ENCODE measurements around the gene KYNU. TPM values are rescaled to one million over a fixed set of nuclear protein-coding genes. Genes with fewer than 3 reads are reported as not detected.

The KYNU gene
- total RNA-seq (ENCODE audit: unreplicated experiment): not detected
- long read RNA-seq: 0 reads

GRCh38 chr2:142877216-142877838, at the start of gene KYNU:
KYNU (plus strand) TSS chr2:142877664; CDS start chr2:142885368, 7,704 bp downstream.
- no peaks in the 10 kb centered on the region for H3K27me3 Mint-ChIP-seq (ENCODE audit: unreplicated experiment)
- no peaks in the 10 kb centered on the region for H3K36me3 Mint-ChIP-seq (ENCODE audit: unreplicated experiment)
- no peaks in the 10 kb centered on the region for H3K9me3 Mint-ChIP-seq (ENCODE audit: unreplicated experiment)
- H3K4me1 Mint-ChIP-seq (ENCODE audit: low read depth, unreplicated experiment): no peaks in the 10 kb centered on the region
- H3K27ac Mint-ChIP-seq (ENCODE audit: unreplicated experiment): no peak within 1 kb of the TSS
- TF ChIP-seq, protein P1, sequence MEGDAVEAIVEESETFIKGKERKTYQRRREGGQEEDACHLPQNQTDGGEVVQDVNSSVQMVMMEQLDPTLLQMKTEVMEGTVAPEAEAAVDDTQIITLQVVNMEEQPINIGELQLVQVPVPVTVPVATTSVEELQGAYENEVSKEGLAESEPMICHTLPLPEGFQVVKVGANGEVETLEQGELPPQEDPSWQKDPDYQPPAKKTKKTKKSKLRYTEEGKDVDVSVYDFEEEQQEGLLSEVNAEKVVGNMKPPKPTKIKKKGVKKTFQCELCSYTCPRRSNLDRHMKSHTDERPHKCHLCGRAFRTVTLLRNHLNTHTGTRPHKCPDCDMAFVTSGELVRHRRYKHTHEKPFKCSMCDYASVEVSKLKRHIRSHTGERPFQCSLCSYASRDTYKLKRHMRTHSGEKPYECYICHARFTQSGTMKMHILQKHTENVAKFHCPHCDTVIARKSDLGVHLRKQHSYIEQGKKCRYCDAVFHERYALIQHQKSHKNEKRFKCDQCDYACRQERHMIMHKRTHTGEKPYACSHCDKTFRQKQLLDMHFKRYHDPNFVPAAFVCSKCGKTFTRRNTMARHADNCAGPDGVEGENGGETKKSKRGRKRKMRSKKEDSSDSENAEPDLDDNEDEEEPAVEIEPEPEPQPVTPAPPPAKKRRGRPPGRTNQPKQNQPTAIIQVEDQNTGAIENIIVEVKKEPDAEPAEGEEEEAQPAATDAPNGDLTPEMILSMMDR (IDR thresholded peaks at IDR 0.05; ENCODE audit: partially characterized antibody, unreplicated experiment): no peak
- DNase-seq: no peak
- no peak within 1 kb of the TSS for H3K4me3 Mint-ChIP-seq (ENCODE audit: unreplicated experiment)

DNA sequence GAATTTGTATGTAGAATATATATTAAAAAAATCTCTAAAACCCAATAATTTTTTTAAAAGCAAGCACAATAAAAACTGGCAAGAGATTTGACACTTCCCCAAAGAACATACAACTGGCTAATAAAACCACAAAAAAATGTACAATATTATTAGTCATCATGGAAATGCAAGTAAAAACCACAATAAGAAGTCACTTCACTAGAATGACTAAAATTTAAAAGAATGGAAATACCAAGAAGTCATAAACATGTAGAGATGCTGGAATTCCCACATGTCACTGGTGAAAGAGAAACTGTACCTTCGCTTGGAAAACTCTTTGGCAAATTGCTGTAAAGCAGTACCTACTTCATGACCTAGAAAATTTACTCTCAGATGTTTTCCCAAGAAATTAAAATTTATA, 43.4 kb upstream of the KYNU start:
- peaks cover 2% of the 10 kb centered on the region for H3K4me1 Mint-ChIP-seq (ENCODE audit: low read depth, unreplicated experiment)
- peaks cover 2% of the 10 kb centered on the region for H3K27me3 Mint-ChIP-seq (ENCODE audit: unreplicated experiment)
- no peak overlapping the region for H3K4me3 Mint-ChIP-seq (ENCODE audit: unreplicated experiment)
- H3K9me3 Mint-ChIP-seq (ENCODE audit: unreplicated experiment): no peaks in the 10 kb centered on the region
- no peak overlapping the region for H3K27ac Mint-ChIP-seq (ENCODE audit: unreplicated experiment)
- no peak for DNase-seq
- TF ChIP-seq, protein P1 (IDR thresholded peaks at IDR 0.05; ENCODE audit: partially characterized antibody, unreplicated experiment): no peak
- no peaks in the 10 kb centered on the region for H3K36me3 Mint-ChIP-seq (ENCODE audit: unreplicated experiment)

DNA sequence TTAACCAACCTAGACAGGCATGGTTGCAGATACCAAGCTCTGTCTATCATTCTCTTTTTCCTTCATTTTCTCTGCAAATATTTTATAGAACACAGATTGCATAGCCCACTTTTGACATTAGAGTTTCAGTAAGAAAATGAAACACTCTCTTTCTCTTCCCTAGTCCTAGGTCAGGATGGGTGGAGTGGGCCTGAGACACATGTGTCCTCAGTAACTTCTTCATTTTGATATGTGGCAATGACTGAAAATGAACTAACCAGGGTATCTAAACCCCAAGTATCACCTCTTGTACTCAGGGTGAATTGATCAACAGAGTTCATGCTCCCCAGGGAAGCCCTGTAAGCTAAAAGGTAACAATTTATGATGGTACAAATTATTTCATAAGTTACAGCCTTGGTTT, 37.0 kb upstream of the KYNU start:
- Mint-ChIP-seq H3K4me1 (ENCODE audit: low read depth, unreplicated experiment) (peaks cover under 1% of the 10 kb centered on the region), H3K27ac (ENCODE audit: unreplicated experiment) (no peak overlapping the region), H3K36me3 (ENCODE audit: unreplicated experiment) (no peaks in the 10 kb centered on the region), H3K27me3 (ENCODE audit: unreplicated experiment) (peaks cover under 1% of the 10 kb centered on the region), H3K4me3 (ENCODE audit: unreplicated experiment) (no peak overlapping the region), H3K9me3 (ENCODE audit: unreplicated experiment) (no peaks in the 10 kb centered on the region)
- no peak for DNase-seq
- TF ChIP-seq, protein P1 (IDR thresholded peaks at IDR 0.05; ENCODE audit: partially characterized antibody, unreplicated experiment): no peak

DNA sequence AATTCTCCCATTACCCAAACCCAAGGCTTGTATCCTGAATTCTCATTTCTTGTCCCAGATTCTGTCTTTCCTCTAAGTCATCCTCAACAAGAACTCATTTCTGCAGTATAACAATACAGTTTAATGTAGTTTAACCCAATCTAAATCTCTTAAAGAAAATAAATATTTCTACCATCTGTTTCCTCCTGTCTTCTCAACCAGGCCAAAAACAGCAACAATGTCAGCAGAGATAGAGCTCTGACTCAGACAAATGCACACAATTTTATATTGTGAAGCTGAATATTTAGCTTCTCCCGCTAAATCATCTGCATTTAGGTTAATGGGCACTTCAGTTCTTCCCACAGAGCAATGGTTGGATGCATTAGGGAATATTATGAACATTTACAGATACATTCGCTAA, 35.7 kb upstream of the KYNU start:
- Mint-ChIP-seq H3K27ac (ENCODE audit: unreplicated experiment) (no peak overlapping the region), H3K4me1 (ENCODE audit: low read depth, unreplicated experiment) (no peaks in the 10 kb centered on the region), H3K27me3 (ENCODE audit: unreplicated experiment) (no peaks in the 10 kb centered on the region), H3K36me3 (ENCODE audit: unreplicated experiment) (no peaks in the 10 kb centered on the region), H3K4me3 (ENCODE audit: unreplicated experiment) (no peak overlapping the region), H3K9me3 (ENCODE audit: unreplicated experiment) (no peaks in the 10 kb centered on the region)
- TF ChIP-seq, protein P1 (IDR thresholded peaks at IDR 0.05; ENCODE audit: partially characterized antibody, unreplicated experiment): no peak
- DNase-seq: no peak

GRCh38 chr2:142842369-142842768, 35.1 kb upstream of the KYNU start:
- H3K9me3 Mint-ChIP-seq (ENCODE audit: unreplicated experiment): no peaks in the 10 kb centered on the region
- H3K4me1 Mint-ChIP-seq (ENCODE audit: low read depth, unreplicated experiment): no peaks in the 10 kb centered on the region
- H3K27me3 Mint-ChIP-seq (ENCODE audit: unreplicated experiment): no peaks in the 10 kb centered on the region
- no peak for DNase-seq
- H3K27ac Mint-ChIP-seq (ENCODE audit: unreplicated experiment): no peak overlapping the region
- H3K36me3 Mint-ChIP-seq (ENCODE audit: unreplicated experiment): no peaks in the 10 kb centered on the region
- TF ChIP-seq, protein P1 (IDR thresholded peaks at IDR 0.05; ENCODE audit: partially characterized antibody, unreplicated experiment): no peak
- no peak overlapping the region for H3K4me3 Mint-ChIP-seq (ENCODE audit: unreplicated experiment)

Data from glutamatergic neuron (in vitro differentiated cells).